NCI-H446 (cell line): ENCODE data around the gene FERMT2.

Experiments
- DNase-seq, 2 experiments: peaks; one replicate each; lab custom pipeline; 2025; lab: John Stamatoyannopoulos, UW

Gene FERMT2

DNA sequence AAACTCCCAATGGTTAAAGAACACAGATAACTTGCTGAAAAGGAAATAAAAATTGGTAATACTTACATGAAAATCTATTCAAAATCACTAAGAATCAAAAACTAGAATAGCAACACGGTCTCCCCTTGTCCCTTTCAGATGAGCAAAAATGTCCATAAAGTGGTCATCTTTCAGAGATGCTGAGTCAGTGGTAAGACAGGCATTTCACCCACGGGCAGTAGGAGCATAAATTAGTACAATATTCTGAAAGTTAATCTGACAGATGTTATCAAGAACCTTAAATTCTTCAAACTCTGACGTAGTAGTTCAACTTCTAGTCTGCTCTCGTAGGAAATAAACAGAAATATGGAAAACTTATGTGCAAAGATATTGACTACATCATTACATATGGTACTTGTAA lies 126.4 kb downstream of the FERMT2 start:
- no peak for DNase-seq

DNA sequence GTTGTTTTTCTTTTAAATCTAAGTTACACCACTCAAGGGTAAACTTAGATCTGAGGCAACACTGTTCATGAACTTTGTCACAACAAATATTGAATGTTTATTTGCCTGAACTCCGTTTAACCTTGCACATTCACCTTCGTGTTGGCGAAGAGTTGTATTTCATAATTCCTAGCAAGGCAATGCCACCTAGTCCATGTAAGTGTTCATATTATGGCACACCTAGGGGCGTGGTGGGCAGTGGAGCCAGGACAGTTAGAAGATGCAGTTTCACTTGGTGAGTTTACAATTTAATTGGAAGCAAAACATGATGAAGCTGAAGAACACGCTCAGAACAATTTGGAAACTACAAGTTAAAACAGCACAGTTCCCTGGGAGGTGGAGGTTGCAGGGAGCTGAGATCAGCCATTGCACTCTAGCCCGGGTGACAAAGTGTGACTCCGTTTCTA lies 129.0 kb downstream of the FERMT2 start:
- DNase-seq, result no peak

DNA sequence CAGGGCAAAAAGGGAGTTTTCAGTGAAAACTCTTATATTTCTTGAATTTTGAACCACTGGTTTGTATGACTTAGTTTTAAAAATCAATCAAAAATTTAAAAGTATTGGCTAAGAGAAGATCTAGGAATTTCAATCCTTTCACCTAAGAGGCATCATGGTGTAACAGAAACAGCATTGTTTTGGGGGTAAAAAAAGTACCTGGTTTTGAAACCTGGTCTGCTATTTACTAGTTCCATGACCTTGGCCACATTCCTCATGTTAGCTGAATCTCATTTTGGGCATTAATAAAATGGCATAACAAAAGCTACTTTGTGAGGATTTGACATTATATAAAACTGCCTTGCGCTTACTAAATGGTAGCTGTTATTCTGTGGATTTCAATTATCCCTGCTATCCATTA lies 142.7 kb downstream of the FERMT2 start:
- DNase-seq, result no peak
